ENCODE measurements around the gene DEGS2.

DEGS2 gene

GRCh38 chr14:100130521-100130920 lies 28.9 kb downstream of the DEGS2 start:
- DNase-seq, result no peak

GRCh38 chr14:100129161-100129589 lies 30.3 kb downstream of the DEGS2 start:
- no peak for DNase-seq

GRCh38 chr14:100128688-100129087 lies 30.8 kb downstream of the DEGS2 start:
- DNase-seq, result no peak

- no peak for DNase-seq
Measured at GRCh38 chr14:100127853-100128455, 31.5 kb downstream of the DEGS2 start.

- no peak for DNase-seq
Measured at GRCh38 chr14:100126401-100126800, 33.0 kb downstream of the DEGS2 start.

GRCh38 chr14:100124551-100125088 lies 34.8 kb downstream of the DEGS2 start:
- no peak for DNase-seq

GRCh38 chr14:100123618-100124017 lies 35.8 kb downstream of the DEGS2 start:
- DNase-seq, result no peak

- no peak for DNase-seq
Measured at GRCh38 chr14:100122481-100123223, 36.8 kb downstream of the DEGS2 start.

- DNase-seq, result no peak
Measured at GRCh38 chr14:100121643-100122480, 37.6 kb downstream of the DEGS2 start.

- DNase-seq, result no peak
Measured at GRCh38 chr14:100120522-100121269, 38.7 kb downstream of the DEGS2 start.

- no peak for DNase-seq
Measured at GRCh38 chr14:100119251-100119650, 40.2 kb downstream of the DEGS2 start.

- no peak for DNase-seq
Measured at GRCh38 chr14:100118396-100119011, 40.9 kb downstream of the DEGS2 start.

- DNase-seq, result no peak
Measured at GRCh38 chr14:100117633-100118395, 41.6 kb downstream of the DEGS2 start.

- no peak for DNase-seq
Measured at GRCh38 chr14:100117026-100117425, 42.4 kb downstream of the DEGS2 start.

GRCh38 chr14:100116134-100116533 lies 43.3 kb downstream of the DEGS2 start:
- DNase-seq, result no peak

GRCh38 chr14:100115726-100116125 lies 43.7 kb downstream of the DEGS2 start:
- DNase-seq, result no peak

GRCh38 chr14:100115236-100115635 lies 44.2 kb downstream of the DEGS2 start:
- DNase-seq, result no peak

- no peak for DNase-seq
Measured at GRCh38 chr14:100114109-100114765, 45.2 kb downstream of the DEGS2 start.

- DNase-seq, result no peak
Measured at GRCh38 chr14:100111931-100112704, 47.3 kb downstream of the DEGS2 start.

- DNase-seq, result no peak
Measured at GRCh38 chr14:100110816-100111215, 48.6 kb downstream of the DEGS2 start.

Measured in GOT3 (cell line).